Stimulated activated CD4-positive, alpha-beta T cell treated with anti-CD3 and anti-CD28 coated beads, Interleukin-4, amount 100 ng/mL, for 48 hours (primary cell): Measurements from ENCODE around the gene UCHL5.
A peak's percentile ranks its signal among the peaks of the same experiment; 100 is the strongest.
"Not testable (repeated sequence)": the region's sequence is repeated elsewhere in the genome, so short reads cannot be mapped to it uniquely, and the experiment has no call there.

Experiments used
- DNase-seq, 2 donors: peaks; one replicate each; pipeline ENCODE4 v3.0.0-alpha.2; 2020; ENCODE audit warnings: low read depth in 2 of 2

The UCHL5 gene

GRCh38 chr1:193065954-193066353, 6.8 kb upstream of the UCHL5 start:
- DNase-seq = no peak

GRCh38 chr1:193062698-193063463, 3.7 kb upstream of the UCHL5 start:
- no peak for DNase-seq

- DNase-seq = no peak
Observed at GRCh38 chr1:193060938-193061337, 1.8 kb upstream of the UCHL5 start.

- DNase-seq = no peak
Observed at GRCh38 chr1:193060406-193060805, 1.2 kb upstream of the UCHL5 start.

- DNase-seq = no peak
Observed at GRCh38 chr1:193060115-193060403, 899 bp upstream of the UCHL5 start.

- DNase-seq = peak; percentile 43 to 57
Observed at GRCh38 chr1:193058529-193059281, 455 bp downstream of the UCHL5 start.

- no peak for DNase-seq
Observed at GRCh38 chr1:193054169-193054675, 4.9 kb downstream of the UCHL5 start.

- not testable (repeated sequence) for DNase-seq
Observed at GRCh38 chr1:193048913-193049312, 10.2 kb downstream of the UCHL5 start.

- DNase-seq = no peak
Observed at GRCh38 chr1:193042766-193043691, 16.1 kb downstream of the UCHL5 start.

- DNase-seq = no peak
Observed at GRCh38 chr1:193040011-193040410, 19.1 kb downstream of the UCHL5 start.

GRCh38 chr1:193036337-193037047, 22.7 kb downstream of the UCHL5 start:
- DNase-seq = no peak

- no peak for DNase-seq
Observed at GRCh38 chr1:193033610-193034009, 25.6 kb downstream of the UCHL5 start.

GRCh38 chr1:193032643-193033427, 26.3 kb downstream of the UCHL5 start:
- not testable (repeated sequence) for DNase-seq

GRCh38 chr1:193031431-193031830, 27.7 kb downstream of the UCHL5 start:
- DNase-seq = no peak

- DNase-seq = no peak
Observed at GRCh38 chr1:193030280-193030679, 28.9 kb downstream of the UCHL5 start.

- DNase-seq = no peak
Observed at GRCh38 chr1:193025218-193025617, 33.9 kb downstream of the UCHL5 start.

GRCh38 chr1:193019442-193020026, 39.6 kb downstream of the UCHL5 start:
- DNase-seq = no peak

- DNase-seq = no peak
Observed at GRCh38 chr1:193016788-193017187, 42.4 kb downstream of the UCHL5 start.

- DNase-seq = no peak
Observed at GRCh38 chr1:193014400-193014799, 44.8 kb downstream of the UCHL5 start.

- no peak for DNase-seq
Observed at GRCh38 chr1:193013707-193014106, 45.5 kb downstream of the UCHL5 start.
